GM21528 (cell line): ENCODE data around the gene ALPK3.

Source experiments
- ATAC-seq: cut with Tn5 transposase; IDR thresholded peaks from one replicate; pipeline ENCODE4 v1.9.1; 2021; ENCODE audit warnings: mild to moderate bottlenecking, moderate library complexity; ENCODE audit not compliant: unreplicated experiment, low FRiP score

The ALPK3 gene

GRCh38 chr15:84887938-84888337, 70.8 kb downstream of the ALPK3 start:
- no peak for ATAC-seq

GRCh38 chr15:84888639-84889038, 71.5 kb downstream of the ALPK3 start:
- no peak for ATAC-seq

GRCh38 chr15:84889313-84889990, 72.3 kb downstream of the ALPK3 start:
- no peak for ATAC-seq

- no peak for ATAC-seq
Observed at GRCh38 chr15:84889991-84890669, 73.0 kb downstream of the ALPK3 start.

- ATAC-seq, result no peak
Observed at GRCh38 chr15:84890670-84891162, 73.6 kb downstream of the ALPK3 start.

GRCh38 chr15:84891339-84891738, 74.2 kb downstream of the ALPK3 start:
- ATAC-seq, result no peak

- ATAC-seq, result no peak
Observed at GRCh38 chr15:84892786-84893307, 75.7 kb downstream of the ALPK3 start.

GRCh38 chr15:84893607-84894006, 76.5 kb downstream of the ALPK3 start:
- ATAC-seq, result no peak

GRCh38 chr15:84894736-84895425, 77.7 kb downstream of the ALPK3 start:
- no peak for ATAC-seq

- no peak for ATAC-seq
Observed at GRCh38 chr15:84898761-84899160, 81.6 kb downstream of the ALPK3 start.

- ATAC-seq, result no peak
Observed at GRCh38 chr15:84899750-84900149, 82.6 kb downstream of the ALPK3 start.

GRCh38 chr15:84901540-84901939, 84.4 kb downstream of the ALPK3 start:
- ATAC-seq, result no peak

- no peak for ATAC-seq
Observed at GRCh38 chr15:84903751-84904150, 86.6 kb downstream of the ALPK3 start.

- no peak for ATAC-seq
Observed at GRCh38 chr15:84904419-84904818, 87.3 kb downstream of the ALPK3 start.

- ATAC-seq, result no peak
Observed at GRCh38 chr15:84905016-84905916, 88.1 kb downstream of the ALPK3 start.

- ATAC-seq, result no peak
Observed at GRCh38 chr15:84907731-84908130, 90.6 kb downstream of the ALPK3 start.

- ATAC-seq, result no peak
Observed at GRCh38 chr15:84908564-84908963, 91.4 kb downstream of the ALPK3 start.

GRCh38 chr15:84909029-84909428, 91.9 kb downstream of the ALPK3 start:
- no peak for ATAC-seq

GRCh38 chr15:84909782-84910181, 92.6 kb downstream of the ALPK3 start:
- no peak for ATAC-seq

GRCh38 chr15:84910928-84911623, 93.9 kb downstream of the ALPK3 start:
- no peak for ATAC-seq
